ENCODE data around the gene HMCN2.
"Not testable (repeated sequence)": the region's sequence is repeated elsewhere in the genome, so short reads cannot be mapped to it uniquely, and the experiment has no call there.

HMCN2 gene

DNA sequence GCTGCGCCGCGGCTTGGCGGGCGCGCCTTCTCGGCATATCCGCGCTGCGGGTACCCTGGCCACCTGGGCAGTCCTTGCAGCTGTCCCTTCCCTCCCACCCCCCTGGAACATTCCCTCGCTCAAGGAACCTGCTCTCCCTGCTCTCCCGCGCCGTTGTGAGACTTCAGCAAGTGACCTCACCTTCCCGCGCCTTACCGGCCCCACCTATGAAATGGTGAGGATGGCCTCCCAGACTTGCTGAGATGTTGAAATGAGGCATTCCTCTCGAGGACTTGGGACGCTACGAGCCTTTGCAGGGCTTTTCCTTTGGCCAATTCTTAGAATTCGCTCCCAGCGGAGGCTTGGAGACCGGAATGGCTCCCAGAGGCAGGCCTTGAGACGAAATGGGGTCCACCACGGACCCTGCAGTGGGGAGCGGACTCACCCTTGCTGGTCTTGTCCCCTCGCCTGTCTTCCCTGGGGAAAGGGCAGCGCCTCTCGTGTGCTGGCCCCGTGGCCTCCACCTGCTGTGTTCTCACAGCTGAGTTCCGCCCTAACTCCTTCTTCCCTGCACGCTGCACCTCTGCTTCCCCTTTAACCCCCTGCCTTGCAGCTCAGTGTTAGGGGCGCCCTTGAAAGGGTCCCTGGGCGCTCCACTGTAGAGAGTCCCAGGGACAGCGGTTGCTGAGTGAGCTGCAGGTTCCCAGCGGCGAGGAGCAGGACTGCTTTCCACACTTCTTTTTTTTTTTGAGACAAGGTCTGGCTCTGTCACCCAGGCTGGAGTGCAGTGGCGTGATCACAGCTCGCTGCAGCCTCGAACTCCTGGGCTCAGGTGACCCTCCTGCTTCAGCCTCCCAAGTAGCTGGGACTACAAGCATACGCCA is 907 bp downstream of the HMCN2 start:
- peak overlapping the region; percentile 42 for H3K4me3 Mint-ChIP-seq
- H3K9me3 Mint-ChIP-seq (ENCODE audit: low read depth) = no peaks in the 10 kb centered on the region
- no peak overlapping the region for H3K27ac Mint-ChIP-seq
- H3K27me3 Mint-ChIP-seq = peaks cover 41% of the 10 kb centered on the region
- H3K4me1 Mint-ChIP-seq (ENCODE audit: low read depth) = peaks cover 6% of the 10 kb centered on the region
- no peaks in the 10 kb centered on the region for H3K36me3 Mint-ChIP-seq

GRCh38 chr9:130267930-130268329 is 2.4 kb downstream of the HMCN2 start:
- H3K9me3 Mint-ChIP-seq (ENCODE audit: low read depth) = no peaks in the 10 kb centered on the region
- peaks cover 6% of the 10 kb centered on the region for H3K4me1 Mint-ChIP-seq (ENCODE audit: low read depth)
- H3K27ac Mint-ChIP-seq = no peak overlapping the region
- H3K4me3 Mint-ChIP-seq = no peak overlapping the region
- H3K36me3 Mint-ChIP-seq = no peaks in the 10 kb centered on the region
- peaks cover 39% of the 10 kb centered on the region for H3K27me3 Mint-ChIP-seq

- Mint-ChIP-seq H3K4me3 (no peak overlapping the region), H3K27me3 (peaks cover 35% of the 10 kb centered on the region), H3K4me1 (ENCODE audit: low read depth) (peaks cover 6% of the 10 kb centered on the region), H3K27ac (no peak overlapping the region), H3K9me3 (ENCODE audit: low read depth) (no peaks in the 10 kb centered on the region), H3K36me3 (no peaks in the 10 kb centered on the region)
Observed at GRCh38 chr9:130268521-130269211, 3.1 kb downstream of the HMCN2 start.

DNA sequence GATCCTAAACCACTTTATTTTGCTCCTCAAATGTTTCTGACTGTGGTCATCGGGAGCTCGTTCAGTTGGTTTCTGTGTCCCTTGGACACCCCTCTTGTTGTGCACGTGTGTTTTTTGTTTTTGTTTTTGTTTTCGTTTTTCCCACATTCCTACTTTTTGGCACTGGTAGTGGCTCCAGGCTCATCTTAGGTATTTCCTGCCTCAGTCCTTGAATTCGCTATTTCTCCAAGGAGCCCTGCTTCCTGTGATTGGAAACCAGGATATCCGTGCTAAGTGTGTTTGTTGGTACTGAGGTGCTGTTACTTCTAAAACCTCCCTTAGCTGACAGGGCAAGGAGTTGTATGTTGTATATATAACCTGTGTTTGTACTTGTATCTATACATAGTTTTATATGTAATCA is 5.9 kb downstream of the HMCN2 start:
- H3K4me3 Mint-ChIP-seq = no peak overlapping the region
- H3K36me3 Mint-ChIP-seq = no peaks in the 10 kb centered on the region
- no peaks in the 10 kb centered on the region for H3K9me3 Mint-ChIP-seq (ENCODE audit: low read depth)
- H3K27me3 Mint-ChIP-seq = peaks cover 33% of the 10 kb centered on the region
- H3K27ac Mint-ChIP-seq = no peak overlapping the region
- no peaks in the 10 kb centered on the region for H3K4me1 Mint-ChIP-seq (ENCODE audit: low read depth)

GRCh38 chr9:130275156-130275555 is 9.6 kb downstream of the HMCN2 start:
- H3K27me3 Mint-ChIP-seq = peaks cover 16% of the 10 kb centered on the region
- no peak overlapping the region for H3K27ac Mint-ChIP-seq
- H3K36me3 Mint-ChIP-seq = no peaks in the 10 kb centered on the region
- no peaks in the 10 kb centered on the region for H3K4me1 Mint-ChIP-seq (ENCODE audit: low read depth)
- H3K4me3 Mint-ChIP-seq = no peak overlapping the region
- no peaks in the 10 kb centered on the region for H3K9me3 Mint-ChIP-seq (ENCODE audit: low read depth)

GRCh38 chr9:130276121-130276520 is 10.6 kb downstream of the HMCN2 start:
- H3K4me3 Mint-ChIP-seq = no peak overlapping the region
- H3K27ac Mint-ChIP-seq = no peak overlapping the region
- H3K9me3 Mint-ChIP-seq (ENCODE audit: low read depth) = no peaks in the 10 kb centered on the region
- no peaks in the 10 kb centered on the region for H3K36me3 Mint-ChIP-seq
- peaks cover 11% of the 10 kb centered on the region for H3K27me3 Mint-ChIP-seq
- H3K4me1 Mint-ChIP-seq (ENCODE audit: low read depth) = no peaks in the 10 kb centered on the region

GRCh38 chr9:130276955-130277354 is 11.4 kb downstream of the HMCN2 start:
- Mint-ChIP-seq H3K4me1 (ENCODE audit: low read depth) (no peaks in the 10 kb centered on the region), H3K27ac (no peak overlapping the region), H3K9me3 (ENCODE audit: low read depth) (no peaks in the 10 kb centered on the region), H3K27me3 (peaks cover 4% of the 10 kb centered on the region), H3K4me3 (no peak overlapping the region), H3K36me3 (no peaks in the 10 kb centered on the region)

- H3K27me3 Mint-ChIP-seq; H3K4me1 Mint-ChIP-seq (ENCODE audit: low read depth); H3K27ac Mint-ChIP-seq; H3K9me3 Mint-ChIP-seq (ENCODE audit: low read depth); H3K36me3 Mint-ChIP-seq; H3K4me3 Mint-ChIP-seq: not testable (repeated sequence)
Observed at GRCh38 chr9:130277525-130277924, 12.0 kb downstream of the HMCN2 start.

DNA sequence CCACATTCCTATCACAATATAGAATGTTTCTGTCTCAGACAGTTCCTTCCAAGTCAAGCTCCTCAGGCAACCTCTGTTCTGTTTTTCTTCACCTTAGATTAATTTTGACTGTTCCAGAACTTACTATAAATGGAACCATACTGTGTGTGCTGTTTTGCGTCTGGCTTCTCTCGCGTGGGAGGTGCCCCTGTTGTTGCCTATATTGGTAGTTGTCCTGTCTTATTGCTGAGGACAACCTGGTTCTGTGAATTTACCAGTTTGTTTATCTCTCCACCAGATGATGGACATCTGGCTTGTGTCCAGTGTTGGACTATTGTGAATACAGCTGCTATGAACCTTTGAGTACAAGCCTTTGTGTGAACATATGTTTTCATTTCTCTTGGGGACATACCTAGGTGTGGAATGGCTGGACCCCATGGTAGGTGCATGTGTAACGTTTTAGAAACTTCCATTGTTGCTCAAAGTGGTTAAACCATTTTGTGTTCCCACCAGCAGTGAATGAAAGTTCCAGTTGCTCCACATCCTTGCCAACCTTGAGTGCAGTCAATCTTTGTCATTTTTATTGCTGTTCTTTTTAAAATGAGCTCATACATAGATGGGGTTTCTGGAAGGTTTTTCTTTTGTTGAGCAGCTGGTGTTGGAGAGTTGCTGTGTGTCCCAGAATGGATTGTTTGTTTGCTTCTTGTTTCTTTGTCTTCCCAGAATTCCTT is 18.1 kb downstream of the HMCN2 start:
- no peaks in the 10 kb centered on the region for H3K36me3 Mint-ChIP-seq
- H3K4me1 Mint-ChIP-seq (ENCODE audit: low read depth) = no peaks in the 10 kb centered on the region
- no peak overlapping the region for H3K4me3 Mint-ChIP-seq
- no peak overlapping the region for H3K27ac Mint-ChIP-seq
- no peaks in the 10 kb centered on the region for H3K9me3 Mint-ChIP-seq (ENCODE audit: low read depth)
- peaks cover 8% of the 10 kb centered on the region for H3K27me3 Mint-ChIP-seq

DNA sequence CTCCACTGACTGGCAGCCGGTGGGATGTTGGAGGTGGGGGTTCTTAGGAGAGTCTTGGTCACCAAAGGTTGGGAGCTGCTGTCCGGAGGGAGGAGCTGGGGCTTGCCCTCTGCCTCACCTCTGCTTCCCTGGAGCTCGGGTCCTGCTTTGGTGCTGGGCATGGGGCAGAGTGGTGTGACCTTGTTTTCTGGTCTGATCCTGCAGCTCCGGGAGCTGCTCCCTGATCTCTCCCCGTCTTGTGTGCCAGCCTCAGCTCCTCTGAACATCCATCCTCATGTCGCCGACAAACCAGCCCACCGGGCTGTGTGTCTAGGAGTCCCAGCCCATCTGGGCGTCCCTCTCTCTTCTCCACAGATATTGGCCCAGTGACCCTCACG is 18.7 kb downstream of the HMCN2 start:
- no peak overlapping the region for H3K4me3 Mint-ChIP-seq
- no peaks in the 10 kb centered on the region for H3K4me1 Mint-ChIP-seq (ENCODE audit: low read depth)
- H3K36me3 Mint-ChIP-seq = no peaks in the 10 kb centered on the region
- peaks cover 8% of the 10 kb centered on the region for H3K27me3 Mint-ChIP-seq
- H3K9me3 Mint-ChIP-seq (ENCODE audit: low read depth) = no peaks in the 10 kb centered on the region
- no peak overlapping the region for H3K27ac Mint-ChIP-seq

- no peaks in the 10 kb centered on the region for H3K9me3 Mint-ChIP-seq (ENCODE audit: low read depth)
- no peaks in the 10 kb centered on the region for H3K4me1 Mint-ChIP-seq (ENCODE audit: low read depth)
Observed at GRCh38 chr9:130284690-130285089, 19.1 kb downstream of the HMCN2 start.

DNA sequence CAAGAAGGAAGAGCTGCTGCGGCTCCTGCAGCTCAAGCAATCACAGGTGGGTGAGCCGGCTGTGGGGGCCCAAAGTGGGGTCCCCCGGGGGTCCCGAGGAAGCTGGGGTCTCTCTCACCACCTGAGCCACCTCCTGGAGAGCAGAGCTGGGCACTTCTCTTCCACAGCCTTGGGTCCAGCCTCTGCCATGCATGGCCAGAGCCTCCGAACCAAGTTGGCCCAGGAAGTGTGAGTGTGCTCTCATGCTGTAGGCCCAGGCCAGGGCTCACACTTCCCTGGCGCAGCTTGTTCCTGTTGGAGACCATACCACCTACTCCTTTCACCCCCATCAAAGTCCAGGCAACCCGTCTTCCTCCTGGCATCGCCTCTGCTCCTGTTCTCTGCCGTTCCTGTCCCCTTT is 19.7 kb downstream of the HMCN2 start:
- peaks cover 11% of the 10 kb centered on the region for H3K27me3 Mint-ChIP-seq
- no peaks in the 10 kb centered on the region for H3K9me3 Mint-ChIP-seq (ENCODE audit: low read depth)
- H3K4me3 Mint-ChIP-seq = no peak overlapping the region
- H3K4me1 Mint-ChIP-seq (ENCODE audit: low read depth) = no peaks in the 10 kb centered on the region
- no peak overlapping the region for H3K27ac Mint-ChIP-seq
- no peaks in the 10 kb centered on the region for H3K36me3 Mint-ChIP-seq

More at GRCh38 chr9:130284690-130285089, 19.1 kb downstream of the HMCN2 start:
- Mint-ChIP-seq H3K36me3 (no peaks in the 10 kb centered on the region), H3K4me3 (no peak overlapping the region), H3K27ac (no peak overlapping the region), H3K27me3 (peaks cover 8% of the 10 kb centered on the region)

DNA sequence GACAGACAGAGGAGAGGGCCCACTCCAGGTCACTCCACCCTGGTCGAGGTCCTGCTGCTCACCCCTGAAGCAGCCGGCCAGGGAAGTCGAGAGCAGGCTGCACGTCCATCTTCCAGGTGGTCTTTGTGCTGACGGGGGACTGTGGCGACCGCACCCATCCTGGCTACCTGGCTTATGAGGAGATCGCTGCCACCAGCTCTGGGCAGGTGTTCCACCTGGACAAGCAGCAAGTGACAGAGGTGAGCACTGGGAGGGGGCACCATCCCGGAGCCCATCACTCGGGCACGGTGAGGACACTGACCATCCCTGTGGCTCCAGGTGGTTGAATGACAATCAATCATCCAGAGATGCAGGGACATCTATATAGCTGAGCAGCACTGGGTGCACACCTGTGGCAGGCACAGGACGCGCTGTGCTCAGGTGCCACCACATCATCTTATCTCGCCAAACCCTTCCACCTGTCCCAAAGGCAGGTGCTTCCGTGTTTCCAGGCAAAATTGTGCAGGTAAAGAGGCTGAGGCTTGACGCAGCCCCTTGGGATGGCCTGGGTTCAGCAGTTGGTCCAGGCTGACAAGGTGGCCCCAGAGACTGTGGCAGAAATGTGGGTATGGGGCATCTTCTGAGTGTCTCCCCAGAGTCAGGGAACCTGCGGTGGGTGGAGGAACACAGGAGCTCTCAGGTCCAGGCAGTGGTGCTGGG is 20.7 kb downstream of the HMCN2 start:
- Mint-ChIP-seq H3K27ac (no peak overlapping the region), H3K4me1 (ENCODE audit: low read depth) (no peaks in the 10 kb centered on the region), H3K9me3 (ENCODE audit: low read depth) (no peaks in the 10 kb centered on the region), H3K36me3 (no peaks in the 10 kb centered on the region), H3K4me3 (no peak overlapping the region), H3K27me3 (peaks cover 14% of the 10 kb centered on the region)

- Mint-ChIP-seq H3K4me1 (ENCODE audit: low read depth) (no peaks in the 10 kb centered on the region), H3K36me3 (no peaks in the 10 kb centered on the region), H3K27ac (no peak overlapping the region), H3K27me3 (peaks cover 14% of the 10 kb centered on the region), H3K4me3 (no peak overlapping the region), H3K9me3 (ENCODE audit: low read depth) (no peaks in the 10 kb centered on the region)
Observed at GRCh38 chr9:130286781-130287428, 21.3 kb downstream of the HMCN2 start.

Data from activated naive CD8-positive, alpha-beta T cell (primary cell).